HT-29 (cell line): ENCODE results near the gene IL17REL. TPM values are rescaled to one million over a fixed set of nuclear protein-coding genes. Genes with fewer than 3 reads are reported as not detected.
A peak's percentile ranks its signal among the peaks of the same experiment; 100 is the strongest.

Experiments used
- DNase-seq: peaks from one replicate; pipeline ENCODE4 v3.0.0-alpha.2; 2015; ENCODE audit warnings: low spot score
- total RNA-seq: library from RNA; depleted of rRNA; stranded (reverse); fragments of >200 nt; shearing (Covaris generic); gene quantifications from 2 replicates; pipeline ENCODE4 v1.2.3, GENCODE V29; 2014

The IL17REL gene
- total RNA-seq, 1 experiment from 2014 or later: 0.03 TPM

DNA sequence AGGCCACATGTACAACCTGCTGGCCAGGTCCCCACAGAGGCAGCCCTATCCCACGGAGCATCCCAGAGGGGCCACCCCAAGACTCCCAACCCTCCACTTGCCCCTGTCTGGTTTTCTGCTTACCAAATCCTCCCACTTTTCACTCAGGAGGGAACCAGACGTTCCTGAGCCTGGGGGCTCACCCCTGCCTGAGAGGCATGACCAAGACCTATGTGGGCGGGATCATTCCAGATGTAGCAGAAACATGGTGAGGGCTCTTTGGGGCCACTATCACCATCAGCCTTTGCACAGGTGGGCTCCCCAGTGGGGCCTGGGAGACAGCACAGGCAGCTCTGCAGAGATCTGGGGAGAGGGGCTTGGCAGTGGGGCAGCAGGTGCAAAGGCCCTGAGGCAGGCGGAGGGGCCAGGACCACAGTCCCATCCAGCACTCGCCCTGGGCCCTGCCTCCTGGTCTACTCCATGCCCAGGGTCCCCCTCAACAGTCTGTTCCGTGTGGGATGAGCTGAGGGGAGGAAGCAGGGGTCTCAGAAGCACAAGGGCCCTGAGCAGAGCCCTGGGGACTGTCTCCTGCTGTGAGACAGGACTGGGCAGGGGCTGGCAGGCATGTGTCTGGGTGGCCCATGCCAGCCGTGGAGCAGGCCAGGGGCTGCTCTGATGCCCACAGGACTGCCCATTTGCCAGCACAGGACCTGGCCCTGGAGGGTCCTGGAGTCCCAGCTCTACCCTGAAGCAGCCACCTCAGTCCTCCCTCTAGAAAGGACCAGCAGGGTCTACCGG, 42.6 kb downstream of the IL17REL start:
- no peak for DNase-seq

DNA sequence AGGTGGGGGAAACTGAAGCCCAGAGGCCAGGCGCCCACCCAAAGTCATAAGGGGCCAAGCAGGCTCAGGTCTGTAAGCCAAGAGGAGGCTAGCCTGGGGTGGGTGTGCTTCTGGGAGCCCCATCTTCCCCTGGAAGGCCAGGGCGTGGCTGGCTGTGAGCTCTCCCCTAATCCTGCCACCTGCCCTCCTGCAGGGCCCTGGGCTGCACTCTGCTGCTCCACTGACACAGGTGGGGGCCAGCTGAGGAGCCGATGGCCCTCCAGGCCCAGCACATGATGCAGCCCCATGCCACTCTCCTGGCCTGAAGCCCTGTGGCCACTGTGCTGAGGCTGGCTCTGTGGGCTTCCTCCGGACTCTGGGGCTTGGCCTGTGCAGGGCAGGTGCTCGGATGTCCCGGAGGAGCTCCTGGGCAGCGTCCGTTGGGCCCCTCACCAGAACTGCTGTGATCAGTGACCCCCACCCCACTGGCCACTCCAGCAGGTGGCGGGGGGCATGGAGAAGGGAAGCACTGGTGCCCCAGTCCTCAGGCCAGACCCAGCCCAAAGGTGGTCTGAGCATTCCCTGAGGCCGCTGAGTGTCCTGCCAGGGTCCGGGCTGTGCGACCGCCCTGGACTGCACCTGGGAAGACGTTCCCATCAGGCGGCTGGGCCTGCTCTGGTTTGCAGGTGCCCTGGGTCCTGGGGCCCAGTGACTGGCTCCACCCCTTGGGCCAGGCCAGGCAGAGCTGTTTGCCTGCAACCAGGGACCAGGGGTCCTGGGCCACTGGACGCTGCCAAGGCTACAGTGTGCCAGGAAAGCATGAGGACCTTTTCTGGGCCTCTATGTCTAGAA, 43.5 kb downstream of the IL17REL start:
- no peak for DNase-seq

DNA sequence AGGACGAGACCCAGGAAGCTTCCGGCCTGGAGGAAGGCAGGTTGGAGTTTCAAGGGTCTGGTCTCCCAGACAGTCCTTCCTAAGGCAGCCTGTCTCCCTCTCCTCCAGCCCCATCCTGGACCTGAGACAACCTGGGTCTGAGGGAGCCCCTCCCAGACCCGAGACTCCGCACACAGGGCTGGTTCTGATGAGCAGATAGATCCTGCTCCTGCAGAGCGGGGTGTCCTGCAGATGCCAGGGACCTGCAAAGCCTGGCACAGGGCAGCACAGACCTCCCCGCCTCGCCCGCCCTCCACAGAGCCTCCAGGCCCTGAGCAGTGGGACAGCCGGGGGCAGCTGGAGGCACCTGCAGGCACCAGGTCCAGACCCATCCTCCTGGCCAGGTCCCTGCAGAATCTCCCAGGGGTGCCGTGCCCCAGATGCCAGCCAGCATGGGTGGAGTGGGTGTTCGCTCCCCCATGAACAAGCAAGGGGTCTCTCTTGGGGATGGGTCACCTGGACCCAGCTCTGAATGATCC, 44.2 kb downstream of the IL17REL start:
- DNase-seq: no peak

DNA sequence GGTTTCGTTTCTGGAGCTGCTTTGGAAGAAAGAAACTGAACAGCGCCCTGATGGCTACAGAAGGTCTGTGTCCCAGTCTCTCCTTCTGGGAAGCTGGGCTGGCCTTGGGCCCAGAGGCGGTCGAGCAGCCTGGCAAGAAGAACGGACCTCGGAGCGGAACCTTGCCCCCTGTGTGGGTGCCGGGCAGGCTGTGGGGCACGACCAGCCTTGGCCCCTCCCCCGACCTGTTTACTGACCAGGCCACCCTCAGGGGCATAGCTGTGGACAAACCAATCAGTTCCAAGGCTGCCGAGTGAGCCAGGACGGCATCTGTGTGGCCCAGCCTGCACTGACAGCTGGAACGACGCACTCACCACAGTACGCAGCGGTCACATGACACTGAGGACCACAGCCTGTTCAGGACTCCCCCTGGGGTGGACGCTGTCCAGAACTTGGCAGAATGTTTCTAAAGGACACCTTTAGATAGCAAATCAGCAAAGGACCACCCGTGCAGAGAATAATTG, 44.8 kb downstream of the IL17REL start:
- DNase-seq: no peak

DNA sequence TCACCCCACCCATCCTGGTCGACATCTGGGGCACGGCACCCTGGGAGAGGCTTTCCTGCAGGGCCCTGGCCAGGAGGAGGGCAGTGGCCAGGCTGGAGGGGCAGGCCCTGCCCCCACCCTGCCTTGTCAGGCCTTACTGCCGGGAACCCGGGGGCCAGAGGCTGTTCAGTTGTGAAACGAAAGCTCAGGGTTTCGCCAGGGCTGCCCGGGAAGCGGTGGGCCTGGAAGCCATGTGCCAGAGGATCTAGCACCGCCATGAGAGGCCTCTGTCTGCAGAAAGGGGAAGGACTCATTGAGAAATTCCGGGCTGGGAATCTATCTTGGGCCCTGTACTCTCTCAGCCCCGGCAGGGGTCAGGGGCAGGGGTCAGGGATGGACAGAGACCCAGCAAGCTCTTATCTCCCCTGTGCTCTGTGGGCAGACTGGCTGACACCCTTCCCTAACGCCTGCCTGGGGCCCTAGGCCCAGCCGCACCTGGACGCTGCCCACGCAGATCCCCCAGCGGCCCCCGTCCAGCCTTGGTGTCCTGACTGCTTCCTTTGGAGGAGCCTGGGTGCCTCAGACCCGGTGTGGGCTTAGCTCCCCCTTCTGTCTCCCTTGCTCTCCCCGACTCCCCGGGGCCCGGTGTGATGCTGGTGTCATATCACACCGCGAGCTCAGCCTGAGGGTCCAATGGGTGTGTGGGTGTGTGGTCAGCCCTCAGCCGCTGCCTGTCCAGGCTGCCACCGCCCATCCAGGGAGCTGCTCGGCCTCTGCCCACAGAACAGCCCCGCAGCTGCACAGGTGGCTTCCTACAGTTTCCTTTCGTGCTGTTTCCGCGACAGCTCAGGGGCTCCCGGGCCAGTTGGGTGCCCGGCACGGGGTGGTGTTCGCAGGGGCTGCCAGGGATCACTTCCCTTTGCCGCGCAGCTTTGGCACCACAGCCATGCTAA, 45.5 kb downstream of the IL17REL start:
- DNase-seq: no peak

DNA sequence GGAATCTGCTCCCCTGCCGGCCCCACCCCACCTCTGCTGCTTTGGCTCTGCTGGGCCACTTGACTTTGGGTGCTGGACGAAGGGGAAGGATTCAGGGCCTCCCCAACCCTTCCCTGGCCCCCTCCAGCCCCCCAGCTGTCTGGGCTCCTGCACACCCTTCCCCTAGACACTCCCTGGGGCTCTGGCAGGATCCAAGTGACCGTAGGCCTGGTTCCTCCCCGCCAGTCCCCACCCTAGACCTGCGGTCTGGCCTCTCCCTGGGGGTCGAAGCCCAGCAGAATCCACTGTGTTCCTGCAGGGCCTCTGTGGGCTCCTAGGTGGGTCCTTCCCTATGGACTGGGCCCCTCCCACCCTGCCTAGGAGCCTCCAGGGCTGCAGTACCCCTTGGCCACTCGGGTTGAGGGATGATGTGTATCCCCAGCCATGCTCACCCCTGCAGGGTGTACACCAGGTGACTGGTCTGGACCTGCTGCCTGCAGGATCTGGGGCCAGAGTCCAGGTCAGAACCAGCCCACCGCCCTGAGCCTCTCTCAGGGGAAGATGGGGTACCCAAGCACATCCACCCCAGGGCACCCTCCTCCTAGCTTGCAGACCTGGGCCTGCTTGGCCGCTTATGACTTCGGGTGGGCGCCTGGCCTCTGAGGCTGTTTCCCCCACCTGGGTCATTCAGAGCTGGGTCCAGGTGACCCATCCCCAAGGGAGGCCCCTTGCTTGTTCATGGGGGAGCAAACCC, 46.4 kb downstream of the IL17REL start:
- no peak for DNase-seq

DNA sequence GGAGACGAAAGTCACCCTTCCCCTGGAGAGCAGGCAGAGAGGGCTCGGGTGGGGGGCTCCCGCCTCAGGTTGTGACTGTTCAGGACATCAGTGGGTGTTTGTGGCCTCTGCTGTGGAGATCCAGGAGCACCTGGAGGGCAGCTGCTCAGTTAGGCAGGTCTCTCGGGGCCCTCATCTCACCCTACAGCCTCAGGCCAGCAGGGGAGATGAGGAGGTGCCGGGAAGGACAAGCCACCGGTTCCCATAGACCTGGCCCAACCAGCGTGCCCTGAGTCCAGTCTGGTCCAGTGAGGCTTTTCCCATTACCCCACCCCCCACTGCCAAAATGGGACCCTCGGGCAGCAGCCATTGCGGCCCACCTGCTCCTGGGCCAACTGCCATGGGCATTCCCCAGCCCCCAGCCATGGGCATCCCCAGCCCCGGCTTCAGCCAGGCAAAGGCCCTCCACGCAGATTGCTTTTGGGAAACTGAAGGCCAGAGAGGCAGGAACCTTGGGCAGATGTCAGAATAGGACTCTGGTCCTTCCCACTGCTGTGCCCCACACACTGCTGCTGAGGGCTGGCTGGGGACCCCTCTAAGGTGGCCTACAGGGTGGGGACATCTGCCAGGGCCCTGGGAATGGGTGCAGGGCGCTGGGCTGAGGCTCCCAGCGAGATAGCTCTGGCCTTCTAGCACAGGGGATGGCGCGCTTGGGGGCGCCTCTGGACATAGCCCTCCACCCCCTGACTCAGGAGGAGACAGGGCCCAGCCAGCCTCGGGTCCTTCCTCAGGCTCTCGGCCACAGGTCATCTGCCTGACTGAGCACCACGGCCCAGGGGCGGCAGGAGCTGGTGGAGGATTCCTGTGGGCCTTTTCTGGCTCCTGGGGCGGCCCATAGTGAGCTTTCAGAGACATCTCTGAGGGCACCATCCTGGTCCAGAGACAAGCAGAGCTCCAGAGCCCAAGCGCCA, 47.2 kb downstream of the IL17REL start:
- no peak for DNase-seq

DNA sequence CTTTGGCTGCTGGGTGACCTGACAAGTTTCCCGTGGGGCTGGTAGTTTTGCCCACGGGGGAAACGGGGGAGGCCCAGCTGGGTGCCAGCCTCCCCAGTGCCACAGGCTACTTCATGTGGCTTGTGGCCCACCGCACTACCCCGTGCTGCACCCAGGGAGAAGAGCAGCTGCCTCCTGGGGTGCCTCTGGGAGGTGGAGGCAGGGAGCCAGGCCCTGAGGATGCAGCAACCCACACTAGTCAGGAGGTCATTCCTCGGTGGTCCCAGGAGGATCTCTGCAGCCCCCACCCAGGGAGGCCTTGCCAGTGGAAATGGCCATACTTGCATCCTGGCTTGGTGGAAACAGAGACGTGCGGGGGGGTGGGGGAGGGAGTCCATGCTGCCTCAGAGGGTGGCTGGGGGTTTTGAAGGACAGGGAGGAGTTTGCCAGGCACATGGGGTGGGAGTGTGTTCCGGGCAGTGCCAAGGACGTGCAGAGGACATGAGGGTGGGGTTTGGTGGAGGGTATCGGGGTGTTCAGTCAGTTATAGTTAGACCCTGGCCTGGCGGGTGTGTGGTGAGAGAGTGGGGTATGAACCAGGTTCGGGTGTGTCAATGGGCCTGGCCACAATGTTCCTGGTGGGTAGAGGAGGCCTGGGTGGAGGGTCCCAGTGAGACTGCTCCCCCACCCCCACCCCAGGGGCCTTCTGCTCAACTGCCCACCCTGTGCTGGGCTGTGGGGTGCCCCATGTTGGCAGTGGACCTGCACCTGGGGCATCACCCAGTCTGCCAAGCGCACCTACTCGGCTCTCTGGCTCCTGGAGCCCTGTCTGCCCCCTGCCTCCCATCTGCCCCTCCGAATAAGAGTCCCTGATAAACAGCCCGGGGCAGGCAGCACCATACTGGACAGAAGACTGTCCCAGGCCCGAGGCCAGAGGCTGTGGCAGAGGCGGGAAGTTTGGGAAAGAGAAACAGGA, 48.2 kb downstream of the IL17REL start:
- DNase-seq: no peak

DNA sequence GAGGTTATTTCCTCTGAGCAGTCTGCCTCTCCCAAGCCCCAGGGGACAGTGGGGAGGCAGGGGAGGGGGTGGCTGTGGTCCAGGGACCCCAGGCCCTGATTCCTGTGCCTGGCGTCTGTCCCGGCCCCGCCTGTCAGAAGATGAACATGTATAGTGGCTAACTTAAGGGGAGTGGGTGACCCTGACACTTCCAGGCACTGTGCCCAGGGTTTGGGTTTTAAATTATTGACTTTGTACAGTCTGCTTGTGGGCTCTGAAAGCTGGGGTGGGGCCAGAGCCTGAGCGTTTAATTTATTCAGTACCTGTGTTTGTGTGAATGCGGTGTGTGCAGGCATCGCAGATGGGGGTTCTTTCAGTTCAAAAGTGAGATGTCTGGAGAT, 48.9 kb downstream of the IL17REL start:
- DNase-seq: no peak

DNA sequence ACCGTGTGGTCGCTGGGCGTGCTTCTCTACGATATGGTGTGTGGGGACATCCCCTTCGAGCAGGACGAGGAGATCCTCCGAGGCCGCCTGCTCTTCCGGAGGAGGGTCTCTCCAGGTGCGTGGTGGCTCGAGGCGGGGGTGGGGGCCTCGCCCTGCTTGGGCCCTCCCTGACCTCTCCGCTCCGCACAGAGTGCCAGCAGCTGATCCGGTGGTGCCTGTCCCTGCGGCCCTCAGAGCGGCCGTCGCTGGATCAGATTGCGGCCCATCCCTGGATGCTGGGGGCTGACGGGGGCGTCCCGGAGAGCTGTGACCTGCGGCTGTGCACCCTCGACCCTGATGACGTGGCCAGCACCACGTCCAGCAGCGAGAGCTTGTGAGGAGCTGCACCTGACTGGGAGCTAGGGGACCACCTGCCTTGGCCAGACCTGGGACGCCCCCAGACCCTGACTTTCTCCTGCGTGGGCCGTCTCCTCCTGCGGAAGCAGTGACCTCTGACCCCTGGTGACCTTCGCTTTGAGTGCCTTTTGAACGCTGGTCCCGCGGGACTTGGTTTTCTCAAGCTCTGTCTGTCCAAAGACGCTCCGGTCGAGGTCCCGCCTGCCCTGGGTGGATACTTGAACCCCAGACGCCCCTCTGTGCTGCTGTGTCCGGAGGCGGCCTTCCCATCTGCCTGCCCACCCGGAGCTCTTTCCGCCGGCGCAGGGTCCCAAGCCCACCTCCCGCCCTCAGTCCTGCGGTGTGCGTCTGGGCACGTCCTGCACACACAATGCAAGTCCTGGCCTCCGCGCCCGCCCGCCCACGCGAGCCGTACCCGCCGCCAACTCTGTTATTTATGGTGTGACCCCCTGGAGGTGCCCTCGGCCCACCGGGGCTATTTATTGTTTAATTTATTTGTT, 49.6 kb downstream of the IL17REL start:
- no peak for DNase-seq

DNA sequence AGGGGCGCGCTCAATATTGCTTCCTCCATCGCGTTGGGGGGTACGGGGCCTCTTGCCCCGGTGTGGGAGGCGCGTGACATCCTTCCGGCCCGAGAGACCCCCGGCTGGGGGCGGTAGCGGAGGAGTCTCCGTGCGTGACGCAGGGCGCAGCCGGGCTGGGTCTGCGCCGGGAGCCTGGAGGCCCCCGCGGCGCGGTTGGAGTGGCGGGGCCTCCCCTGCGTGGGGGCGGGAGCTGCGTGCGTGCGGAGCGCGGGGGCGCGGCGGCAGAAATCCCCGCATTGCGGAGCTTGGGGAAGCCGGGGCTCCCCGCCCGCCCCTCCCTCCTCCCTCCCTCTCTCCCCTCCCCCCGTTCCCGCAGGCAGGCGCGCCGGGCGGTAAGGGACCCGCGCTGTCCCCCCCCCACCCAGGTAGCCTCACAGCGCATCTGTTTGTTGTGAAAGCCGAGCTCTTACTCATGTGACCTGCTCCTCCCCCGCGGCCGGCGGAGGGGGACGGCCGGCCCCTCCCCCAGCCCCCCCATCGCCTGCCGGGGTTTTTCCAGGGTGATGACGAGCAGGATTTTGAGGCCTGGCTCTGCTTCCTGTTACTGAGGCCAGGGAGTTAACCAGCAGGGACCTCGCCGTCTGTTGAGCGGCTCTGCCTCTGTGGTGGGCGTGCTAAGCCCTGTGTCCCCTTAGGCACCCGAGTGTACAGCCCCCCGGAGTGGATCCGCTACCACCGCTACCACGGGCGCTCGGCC, 50.4 kb downstream of the IL17REL start:
- DNase-seq: peak; percentile 81

DNA sequence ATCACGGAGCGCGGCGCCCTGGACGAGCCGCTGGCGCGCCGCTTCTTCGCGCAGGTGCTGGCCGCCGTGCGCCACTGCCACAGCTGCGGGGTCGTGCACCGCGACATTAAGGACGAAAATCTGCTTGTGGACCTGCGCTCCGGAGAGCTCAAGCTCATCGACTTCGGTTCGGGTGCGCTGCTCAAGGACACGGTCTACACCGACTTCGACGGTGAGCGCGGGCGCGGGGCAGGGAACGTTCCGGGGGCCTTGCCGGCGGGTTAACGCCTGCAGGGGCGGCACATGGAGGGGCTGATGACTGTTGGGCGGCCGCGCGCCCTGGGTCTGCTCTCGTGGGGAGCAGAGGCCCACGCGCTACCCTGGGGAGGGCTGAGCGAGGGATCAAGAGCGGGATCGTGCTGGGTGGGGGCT, 51.0 kb downstream of the IL17REL start:
- no peak for DNase-seq

DNA sequence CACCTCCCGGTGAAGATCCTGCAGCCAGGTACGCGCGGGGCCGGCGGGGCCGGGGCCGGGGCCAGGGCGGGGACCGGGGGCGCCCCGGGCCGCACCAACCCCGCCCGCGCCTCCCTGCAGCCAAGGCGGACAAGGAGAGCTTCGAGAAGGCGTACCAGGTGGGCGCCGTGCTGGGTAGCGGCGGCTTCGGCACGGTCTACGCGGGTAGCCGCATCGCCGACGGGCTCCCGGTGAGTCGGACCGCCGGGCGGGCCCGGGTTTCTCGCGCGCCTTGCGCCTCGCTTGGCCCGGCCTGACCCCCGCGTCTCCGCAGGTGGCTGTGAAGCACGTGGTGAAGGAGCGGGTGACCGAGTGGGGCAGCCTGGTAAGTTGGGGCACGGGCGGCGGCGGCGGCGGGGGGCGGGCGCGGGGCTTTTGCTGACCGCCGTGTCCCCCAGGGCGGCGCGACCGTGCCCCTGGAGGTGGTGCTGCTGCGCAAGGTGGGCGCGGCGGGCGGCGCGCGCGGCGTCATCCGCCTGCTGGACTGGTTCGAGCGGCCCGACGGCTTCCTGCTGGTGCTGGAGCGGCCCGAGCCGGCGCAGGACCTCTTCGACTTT, 51.5 kb downstream of the IL17REL start:
- no peak for DNase-seq

DNA sequence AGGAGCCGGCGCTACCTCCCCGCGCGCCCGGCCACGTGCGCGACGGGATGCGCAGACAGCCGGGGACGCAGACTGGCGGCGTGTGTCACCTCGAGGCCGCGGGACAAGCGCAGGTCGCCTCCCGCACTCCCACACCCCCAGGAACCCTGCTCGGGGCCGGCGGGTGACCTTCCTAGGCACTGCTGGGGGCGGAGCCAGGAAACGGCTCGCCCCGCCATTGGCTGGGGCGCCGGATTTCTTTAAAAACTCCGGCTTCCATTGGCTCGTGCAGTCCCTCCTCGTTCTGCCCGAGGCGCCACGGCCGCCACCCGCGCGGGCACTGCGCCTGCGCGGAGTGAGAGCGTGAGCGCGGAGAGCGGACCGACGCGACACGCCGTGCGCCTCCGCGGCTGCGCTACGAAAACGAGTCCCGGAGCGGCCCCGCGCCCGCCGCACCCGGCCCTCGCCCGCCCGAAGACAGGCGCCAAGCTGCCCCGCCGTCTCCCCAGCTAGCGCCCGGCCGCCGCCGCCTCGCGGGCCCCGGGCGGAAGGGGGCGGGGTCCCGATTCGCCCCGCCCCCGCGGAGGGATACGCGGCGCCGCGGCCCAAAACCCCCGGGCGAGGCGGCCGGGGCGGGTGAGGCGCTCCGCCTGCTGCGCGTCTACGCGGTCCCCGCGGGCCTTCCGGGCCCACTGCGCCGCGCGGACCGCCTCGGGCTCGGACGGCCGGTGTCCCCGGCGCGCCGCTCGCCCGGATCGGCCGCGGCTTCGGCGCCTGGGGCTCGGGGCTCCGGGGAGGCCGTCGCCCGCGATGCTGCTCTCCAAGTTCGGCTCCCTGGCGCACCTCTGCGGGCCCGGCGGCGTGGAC, 52.2 kb downstream of the IL17REL start, which contains the start of gene PIM3:
Gene PIM3 (plus strand): TSS at position 614 of the 846 bp plus-strand sequence. CDS start 176 bp downstream, at position 790.
- peak; percentile 95 for DNase-seq

DNA sequence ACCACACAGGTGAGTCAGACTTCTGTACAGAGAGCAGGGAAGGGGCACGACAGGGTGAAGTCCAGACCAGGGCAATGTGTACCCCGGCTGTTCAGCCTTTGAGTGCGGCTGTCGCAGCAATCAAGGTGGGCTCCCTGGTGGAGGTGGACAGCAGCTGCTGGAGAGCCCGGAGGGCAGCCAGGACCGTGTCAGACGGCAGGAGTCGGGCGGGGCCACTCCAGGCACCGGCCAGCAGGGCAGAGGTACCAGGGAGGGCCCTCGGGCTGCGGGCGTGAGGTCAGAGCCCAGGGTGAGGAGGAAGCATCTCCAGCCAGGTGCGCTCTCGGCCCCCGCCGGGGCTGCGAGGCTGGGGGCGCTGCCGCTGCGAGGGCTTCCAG, 52.8 kb downstream of the IL17REL start:
- peak; percentile 62 for DNase-seq
